ENCODE measurements around the gene ZNF157. TPM values are rescaled to one million over a fixed set of nuclear protein-coding genes. Genes with fewer than 3 reads are reported as not detected.
"Not testable (repeated sequence)": the region's sequence is repeated elsewhere in the genome, so short reads cannot be mapped to it uniquely, and the experiment has no call there.

The ZNF157 gene
- total RNA-seq, 2 donors from 2014 or later: not detected

- no peaks in the 10 kb centered on the region for H3K27me3 ChIP-seq
- no peaks in the 10 kb centered on the region for H3K9me3 ChIP-seq
- intact Hi-C loops (cut with DNase I): loop anchor here (5.0 kb wide), 1 partner anchor 188 kb away; the partner anchor contains the start of gene UBA1
- DNase-seq: peak; percentile 29
- no peak overlapping the region for H3K27ac ChIP-seq
- H3K36me3 ChIP-seq: no peaks in the 10 kb centered on the region
- TF ChIP-seq, protein P1, sequence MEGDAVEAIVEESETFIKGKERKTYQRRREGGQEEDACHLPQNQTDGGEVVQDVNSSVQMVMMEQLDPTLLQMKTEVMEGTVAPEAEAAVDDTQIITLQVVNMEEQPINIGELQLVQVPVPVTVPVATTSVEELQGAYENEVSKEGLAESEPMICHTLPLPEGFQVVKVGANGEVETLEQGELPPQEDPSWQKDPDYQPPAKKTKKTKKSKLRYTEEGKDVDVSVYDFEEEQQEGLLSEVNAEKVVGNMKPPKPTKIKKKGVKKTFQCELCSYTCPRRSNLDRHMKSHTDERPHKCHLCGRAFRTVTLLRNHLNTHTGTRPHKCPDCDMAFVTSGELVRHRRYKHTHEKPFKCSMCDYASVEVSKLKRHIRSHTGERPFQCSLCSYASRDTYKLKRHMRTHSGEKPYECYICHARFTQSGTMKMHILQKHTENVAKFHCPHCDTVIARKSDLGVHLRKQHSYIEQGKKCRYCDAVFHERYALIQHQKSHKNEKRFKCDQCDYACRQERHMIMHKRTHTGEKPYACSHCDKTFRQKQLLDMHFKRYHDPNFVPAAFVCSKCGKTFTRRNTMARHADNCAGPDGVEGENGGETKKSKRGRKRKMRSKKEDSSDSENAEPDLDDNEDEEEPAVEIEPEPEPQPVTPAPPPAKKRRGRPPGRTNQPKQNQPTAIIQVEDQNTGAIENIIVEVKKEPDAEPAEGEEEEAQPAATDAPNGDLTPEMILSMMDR (IDR thresholded peaks at IDR 0.05): no peak
- H3K4me3 ChIP-seq: no peak overlapping the region
- H3K9ac ChIP-seq (ENCODE audit: low read depth in 2 of 2, low read length in 2 of 2): no peak overlapping the region
- H3K4me1 ChIP-seq: no peaks in the 10 kb centered on the region
These were observed 9.9 kb downstream of the ZNF157 start for GRCh38 chrX:47380268-47380667.

DNA sequence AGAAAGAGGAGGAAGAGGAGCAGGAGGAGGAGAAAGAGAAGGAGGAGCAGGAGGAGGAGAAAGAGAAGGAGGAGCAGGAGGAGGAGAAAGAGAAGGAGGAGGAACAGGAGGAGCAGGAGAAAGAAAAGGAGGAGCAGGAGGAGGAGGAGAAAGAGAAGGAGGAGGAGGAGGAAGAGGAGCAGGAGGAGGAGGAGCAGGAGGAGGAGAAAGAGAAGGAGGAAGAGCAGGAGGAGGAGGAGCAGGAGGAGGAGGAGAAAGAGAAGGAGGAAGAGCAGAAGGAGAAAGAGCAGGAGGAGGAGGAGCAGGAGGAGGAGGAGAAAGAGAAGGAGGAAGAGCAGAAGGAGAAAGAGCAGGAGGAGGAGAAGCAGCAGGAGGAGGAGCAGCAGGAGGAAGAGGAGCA is 10.5 kb downstream of the ZNF157 start:
- not testable (repeated sequence) for DNase-seq; H3K27me3 ChIP-seq; H3K4me3 ChIP-seq; H3K4me1 ChIP-seq; H3K27ac ChIP-seq; H3K9me3 ChIP-seq; H3K9ac ChIP-seq (ENCODE audit: low read depth in 2 of 2, low read length in 2 of 2); H3K36me3 ChIP-seq
- intact Hi-C loops (cut with DNase I): loop anchor here (5.0 kb wide), 1 partner anchor 189 kb away; the partner anchor contains the start of gene UBA1

- no peak overlapping the region for H3K4me3 ChIP-seq
- H3K9me3 ChIP-seq: no peaks in the 10 kb centered on the region
- H3K27me3 ChIP-seq: no peaks in the 10 kb centered on the region
- TF ChIP-seq, protein P1 (IDR thresholded peaks at IDR 0.05): peak; percentile 74
- H3K36me3 ChIP-seq: no peaks in the 10 kb centered on the region
- no peaks in the 10 kb centered on the region for H3K4me1 ChIP-seq
- no peak overlapping the region for H3K27ac ChIP-seq
- no peak overlapping the region for H3K9ac ChIP-seq (ENCODE audit: low read depth in 2 of 2, low read length in 2 of 2)
- peak; percentile 81 for DNase-seq
- intact Hi-C loops (cut with DNase I): loop anchor here (5.0 kb wide), 1 partner anchor 192 kb away; the partner anchor contains the start of gene UBA1
These were observed 14.1 kb downstream of the ZNF157 start for GRCh38 chrX:47384502-47384901.

DNA sequence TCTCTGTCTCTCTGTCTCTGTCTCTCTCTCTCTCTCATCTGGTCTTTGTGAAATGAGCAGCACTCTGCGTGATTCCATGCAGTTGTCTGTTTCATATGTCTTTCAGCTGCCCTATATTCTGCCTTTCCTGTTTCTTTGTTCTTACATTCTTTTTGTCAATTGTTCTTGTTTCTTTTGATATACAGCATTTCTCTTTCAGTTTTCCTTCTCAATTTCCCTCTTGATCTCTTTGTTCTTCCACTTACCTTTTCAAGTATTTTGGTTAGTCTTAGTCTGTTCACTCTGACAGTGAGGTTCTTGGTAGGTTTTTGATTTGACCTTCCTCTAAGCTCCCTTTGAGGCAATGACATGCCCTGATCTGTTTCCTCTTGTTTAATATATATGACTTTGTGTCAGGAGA is 20.4 kb downstream of the ZNF157 start:
- intact Hi-C loops (cut with DNase I): no loop called here
- TF ChIP-seq, protein P1 (IDR thresholded peaks at IDR 0.05): no peak
- H3K27me3 ChIP-seq: no peaks in the 10 kb centered on the region
- no peak overlapping the region for H3K9ac ChIP-seq (ENCODE audit: low read depth in 2 of 2, low read length in 2 of 2)
- DNase-seq: no peak
- no peak overlapping the region for H3K4me3 ChIP-seq
- no peaks in the 10 kb centered on the region for H3K36me3 ChIP-seq
- no peak overlapping the region for H3K27ac ChIP-seq
- no peaks in the 10 kb centered on the region for H3K9me3 ChIP-seq
- H3K4me1 ChIP-seq: no peaks in the 10 kb centered on the region

DNA sequence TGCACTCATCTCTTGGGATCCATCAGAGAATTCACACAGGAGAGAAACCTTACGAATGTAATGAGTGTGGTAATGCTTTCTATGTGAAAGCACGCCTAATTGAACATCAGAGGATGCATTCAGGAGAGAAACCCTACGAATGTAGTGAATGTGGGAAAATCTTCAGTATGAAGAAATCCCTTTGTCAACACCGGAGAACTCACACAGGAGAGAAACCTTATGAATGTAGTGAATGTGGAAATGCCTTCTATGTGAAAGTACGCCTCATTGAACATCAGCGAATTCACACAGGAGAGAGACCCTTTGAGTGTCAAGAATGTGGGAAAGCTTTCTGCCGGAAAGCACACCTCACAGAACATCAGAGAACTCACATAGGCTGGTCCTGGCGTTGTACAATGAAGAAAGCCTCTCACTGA is 42.8 kb downstream of the ZNF157 start:
- Histone ChIP-seq H3K27me3 (no peaks in the 10 kb centered on the region), H3K9me3 (peaks cover 4% of the 10 kb centered on the region), H3K9ac (ENCODE audit: low read depth in 2 of 2, low read length in 2 of 2) (no peak overlapping the region), H3K4me1 (no peaks in the 10 kb centered on the region), H3K4me3 (no peak overlapping the region), H3K27ac (no peak overlapping the region), H3K36me3 (no peaks in the 10 kb centered on the region)
- TF ChIP-seq, protein P1 (IDR thresholded peaks at IDR 0.05): no peak
- intact Hi-C loops (cut with DNase I): no loop called here
- no peak for DNase-seq

DNA sequence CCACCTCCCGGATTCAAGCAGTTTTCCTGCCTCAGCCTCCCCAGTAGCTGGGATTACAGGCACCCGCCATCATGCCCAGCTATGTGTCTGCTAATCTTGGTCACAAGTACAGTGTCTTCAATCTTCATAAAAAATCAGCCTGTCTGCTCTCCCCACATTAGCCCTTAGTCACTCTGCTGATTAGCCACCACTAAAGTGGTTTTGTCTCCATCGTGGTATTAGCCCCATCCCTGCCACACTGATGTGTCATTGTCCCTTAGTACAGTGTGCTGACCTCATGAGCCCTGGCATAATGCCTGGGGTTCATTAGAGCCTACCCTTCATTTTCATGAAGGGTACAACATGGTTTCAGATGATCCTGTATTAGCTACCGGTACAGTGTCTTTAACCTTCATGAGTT is 49.9 kb downstream of the ZNF157 start:
- DNase-seq: no peak
- H3K36me3 ChIP-seq: no peaks in the 10 kb centered on the region
- no peak overlapping the region for H3K4me3 ChIP-seq
- no peak overlapping the region for H3K9ac ChIP-seq (ENCODE audit: low read depth in 2 of 2, low read length in 2 of 2)
- TF ChIP-seq, protein P1 (IDR thresholded peaks at IDR 0.05): no peak
- no peaks in the 10 kb centered on the region for H3K9me3 ChIP-seq
- no peaks in the 10 kb centered on the region for H3K4me1 ChIP-seq
- no peaks in the 10 kb centered on the region for H3K27me3 ChIP-seq
- no peak overlapping the region for H3K27ac ChIP-seq
- intact Hi-C loops (cut with DNase I): no loop called here

All from colonic mucosa (tissue), 4 donors.